ENCODE data around the gene SORCS2. TPM values are rescaled to one million over a fixed set of nuclear protein-coding genes. Genes with fewer than 3 reads are reported as not detected.
A peak's percentile ranks its signal among the peaks of the same experiment; 100 is the strongest.

The SORCS2 gene
- total and polyA plus RNA-seq, 2 of the 4 experiments (the other 2 are of a cell fraction): 0.36 to 0.62 TPM

DNA sequence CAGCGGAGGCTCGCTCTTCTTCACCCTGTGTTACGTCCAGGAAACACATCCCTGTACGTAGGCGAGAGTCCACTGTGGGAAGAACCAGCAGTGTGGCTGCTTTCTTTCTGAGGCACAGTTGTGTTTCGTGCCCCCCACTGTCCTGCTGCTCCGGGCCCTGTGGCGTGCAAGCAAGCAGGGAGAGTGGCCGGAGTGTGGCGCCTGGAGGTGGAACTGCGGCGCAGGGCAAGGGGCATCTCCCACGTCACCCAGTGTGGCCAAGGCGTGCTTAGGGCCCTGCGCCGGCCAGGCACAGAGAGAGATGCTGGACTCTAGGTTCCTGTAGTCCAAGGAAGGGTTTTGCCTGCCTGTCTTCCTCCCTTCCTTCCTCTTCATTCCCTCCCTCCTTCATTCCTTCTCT, 255.7 kb downstream of the SORCS2 start:
- POLR2A ChIA-PET (ENCODE audit: unreplicated experiment): no interaction called here
- no TSS peak for BruUV-seq (replicated peaks)
- no peak for ATAC-seq (ENCODE audit: low read depth)

More for the DNA sequence above, 255.7 kb downstream of the SORCS2 start:
- Histone ChIP-seq H3K27ac (ENCODE audit: insufficient read depth, low read length) (no peak overlapping the region), H4K8ac (ENCODE audit: low read depth in 2 of 2, low read length in 2 of 2) (no peak overlapping the region), H4K20me1 (ENCODE audit: insufficient read depth, low read length) (no peaks in the 10 kb centered on the region), H2BK15ac (ENCODE audit: low read depth, low read length) (no peak overlapping the region), H2AFZ (replicated peaks; ENCODE audit: low read length, poor library complexity) (no peak overlapping the region), H3K23ac (ENCODE audit: low read depth, low read length) (no peak overlapping the region), H3K56ac (ENCODE audit: extremely low read depth, insufficient read depth, low read length) (no peak overlapping the region), H2AK5ac (ENCODE audit: low read depth, low read length) (no peak overlapping the region), H2BK20ac (ENCODE audit: low read depth, low read length) (no peak overlapping the region), H2BK120ac (ENCODE audit: low read depth, low read length) (no peak overlapping the region), H2BK5ac (ENCODE audit: low read depth, low read length, poor library complexity, severe bottlenecking) (no peak overlapping the region), H3K14ac (replicated peaks; ENCODE audit: low read depth, low read length) (no peak overlapping the region), H4K5ac (ENCODE audit: low read depth, low read length) (no peak overlapping the region), H3K4me2 (ENCODE audit: low read depth, low read length) (no peak overlapping the region), H3K9me1 (ENCODE audit: insufficient read depth, low read length) (no peaks in the 10 kb centered on the region), H3K18ac (ENCODE audit: low read depth, low read length) (no peak overlapping the region), H3K36me3 (ENCODE audit: control insufficient read depth, insufficient read depth, low read length) (no peaks in the 10 kb centered on the region), H4K91ac (ENCODE audit: insufficient read depth, low read depth, low read length) (no peak overlapping the region), H3K9me3 (ENCODE audit: control insufficient read depth, insufficient read depth, low read length) (no peaks in the 10 kb centered on the region), H3K79me1 (ENCODE audit: low read depth in 1 of 2, low read length in 2 of 2) (no peaks in the 10 kb centered on the region), H3K27me3 (ENCODE audit: control insufficient read depth, insufficient read depth, low read length) (peaks cover 23% of the 10 kb centered on the region), H3K4ac (ENCODE audit: low read depth, low read length) (no peak overlapping the region), H2AK9ac (replicated peaks; ENCODE audit: low read depth, low read length, poor library complexity) (peak overlapping the region; percentile 15), H3K9ac (ENCODE audit: low read depth, low read length) (no peak overlapping the region), H3K4me3 (ENCODE audit: insufficient read depth, low read depth, low read length) (no peak overlapping the region), H3K4me1 (ENCODE audit: control insufficient read depth, insufficient read depth, low read length) (no peaks in the 10 kb centered on the region)
- CTCF ChIA-PET: no interaction called here
- 58% methylated on average over 5 of the region's 16 CpGs; no CpG with 5 or more reads in 1 of the 2 experiments for WGBS, 2 experiments (ENCODE audit: extremely low coverage in 2 of 2, insufficient read length in 1 of 2)
- intact Hi-C loops (cut with micrococcal nuclease) (no loop called here), dilution Hi-C loops (cut with HindIII; ENCODE audit: low sequenced_read_pairs, unreplicated experiment) (no loop called here), in situ Hi-C loops (cut with MboI; ENCODE audit: low sequenced_read_pairs) (no loop called here)
- DNase-seq: no peak
- TF ChIP-seq, protein P1, sequence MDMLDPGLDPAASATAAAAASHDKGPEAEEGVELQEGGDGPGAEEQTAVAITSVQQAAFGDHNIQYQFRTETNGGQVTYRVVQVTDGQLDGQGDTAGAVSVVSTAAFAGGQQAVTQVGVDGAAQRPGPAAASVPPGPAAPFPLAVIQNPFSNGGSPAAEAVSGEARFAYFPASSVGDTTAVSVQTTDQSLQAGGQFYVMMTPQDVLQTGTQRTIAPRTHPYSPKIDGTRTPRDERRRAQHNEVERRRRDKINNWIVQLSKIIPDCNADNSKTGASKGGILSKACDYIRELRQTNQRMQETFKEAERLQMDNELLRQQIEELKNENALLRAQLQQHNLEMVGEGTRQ (IDR thresholded peaks at IDR 0.05; ENCODE audit: low read depth, low read length): no peak
- TF ChIP-seq CHD1 (IDR thresholded peaks at IDR 0.05; ENCODE audit: low read depth, low read length): no peak
